Fibroblast of peridontal ligament (primary cell): ENCODE data around the gene SHROOM2.
"Not testable (repeated sequence)": the region's sequence is repeated elsewhere in the genome, so short reads cannot be mapped to it uniquely, and the experiment has no call there.

ENCODE experiments used
- DNase-seq: peaks from one replicate; pipeline ENCODE4 v3.0.0-alpha.2; 2010; ENCODE audit errors: extremely low read depth

Gene SHROOM2

GRCh38 chrX:9785944-9786797 is at the start of gene SHROOM2:
TSS of gene SHROOM2 (plus strand) at chrX:9786429. CDS start at chrX:9786546, 117 bp downstream.
- DNase-seq = no peak

- DNase-seq = no peak
These were observed 48.9 kb upstream of the SHROOM2 start for GRCh38 chrX:9737363-9737762.

GRCh38 chrX:9738151-9738550 is 48.1 kb upstream of the SHROOM2 start:
- no peak for DNase-seq

GRCh38 chrX:9739130-9739529 is 47.1 kb upstream of the SHROOM2 start:
- DNase-seq = no peak

- no peak for DNase-seq
These were observed 40.7 kb upstream of the SHROOM2 start for GRCh38 chrX:9745417-9746115.

- DNase-seq = no peak
These were observed 39.9 kb upstream of the SHROOM2 start for GRCh38 chrX:9746148-9746888.

GRCh38 chrX:9747644-9748043 is 38.6 kb upstream of the SHROOM2 start:
- no peak for DNase-seq

- no peak for DNase-seq
These were observed 37.0 kb upstream of the SHROOM2 start for GRCh38 chrX:9749146-9749692.

GRCh38 chrX:9757366-9757765 is 28.9 kb upstream of the SHROOM2 start:
- DNase-seq = no peak

- no peak for DNase-seq
These were observed 28.1 kb upstream of the SHROOM2 start for GRCh38 chrX:9758021-9758638.

- no peak for DNase-seq
These were observed 26.9 kb upstream of the SHROOM2 start for GRCh38 chrX:9759337-9759736.

GRCh38 chrX:9765072-9765736 is 21.0 kb upstream of the SHROOM2 start:
- no peak for DNase-seq

- DNase-seq = no peak
These were observed 20.5 kb upstream of the SHROOM2 start, which contains the start of gene GPR143 for GRCh38 chrX:9765737-9766097. TSS of gene GPR143 (minus strand) at chrX:9765847. CDS start at chrX:9765817, 30 bp downstream.

- DNase-seq = no peak
These were observed 18.9 kb upstream of the SHROOM2 start for GRCh38 chrX:9767375-9767774.

- DNase-seq = not testable (repeated sequence)
These were observed 17.8 kb upstream of the SHROOM2 start for GRCh38 chrX:9768321-9768839.

GRCh38 chrX:9770319-9770718 is 15.9 kb upstream of the SHROOM2 start:
- DNase-seq = no peak

GRCh38 chrX:9772943-9773342 is 13.3 kb upstream of the SHROOM2 start:
- DNase-seq = no peak

GRCh38 chrX:9775930-9776329 is 10.3 kb upstream of the SHROOM2 start:
- DNase-seq = no peak

- DNase-seq = no peak
These were observed 4.3 kb upstream of the SHROOM2 start for GRCh38 chrX:9781941-9782340.

GRCh38 chrX:9784332-9784731 is 1.9 kb upstream of the SHROOM2 start:
- no peak for DNase-seq
